Coronary artery (tissue), 2 donors: ENCODE measurements around the gene CYP2U1.
"Not testable (repeated sequence)": the region's sequence is repeated elsewhere in the genome, so short reads cannot be mapped to it uniquely, and the experiment has no call there.

ENCODE experiments used
- DNase-seq: peaks from one replicate; pipeline ENCODE4 v3.0.0-alpha.2; 2017; ENCODE audit warnings: low spot score
- H3K27ac ChIP-seq, 2 donors: fragments of 200-600 bp; sonication (generic); one replicate each; pipeline ENCODE4 v1.5.1; 2016 to 2019
- H3K4me3 ChIP-seq: fragments of 200-600 bp; sonication (generic); 2 replicates; pipeline ENCODE4 v1.5.1; 2016; ENCODE audit warnings: mild to moderate bottlenecking, moderate library complexity
- CTCF ChIP-seq: fragments of 200-600 bp; sonication (generic); IDR thresholded peaks from one replicate; pipeline ENCODE4 v1.5.1; 2019; ENCODE audit warnings: antibody characterized with exemption

Gene CYP2U1

GRCh38 chr4:107902715-107903114, 28.6 kb upstream of the CYP2U1 start:
- no peak overlapping the region for H3K27ac ChIP-seq
- no peak overlapping the region for H3K4me3 ChIP-seq
- no peak for TF ChIP-seq CTCF
- DNase-seq = no peak

- not testable (repeated sequence) for H3K27ac ChIP-seq, H3K4me3 ChIP-seq, DNase-seq
These were observed 26.3 kb upstream of the CYP2U1 start for GRCh38 chr4:107905082-107905481.

- DNase-seq = no peak
- Histone ChIP-seq H3K27ac (no peak overlapping the region), H3K4me3 (no peak overlapping the region)
- no peak for TF ChIP-seq CTCF
These were observed 24.8 kb upstream of the CYP2U1 start for GRCh38 chr4:107906458-107907100.

GRCh38 chr4:107908377-107908776, 23.0 kb upstream of the CYP2U1 start:
- DNase-seq = no peak
- no peak for TF ChIP-seq CTCF

GRCh38 chr4:107913283-107913899, 18.0 kb upstream of the CYP2U1 start:
- DNase-seq = no peak
- TF ChIP-seq CTCF = peak; percentile 34
- H3K27ac ChIP-seq = no peak overlapping the region
- H3K4me3 ChIP-seq = no peak overlapping the region

More at GRCh38 chr4:107908377-107908776, 23.0 kb upstream of the CYP2U1 start:
- no peak overlapping the region for H3K27ac ChIP-seq
- H3K4me3 ChIP-seq = no peak overlapping the region

GRCh38 chr4:107915220-107915619, 16.1 kb upstream of the CYP2U1 start:
- H3K4me3 ChIP-seq = no peak overlapping the region
- TF ChIP-seq CTCF = no peak
- H3K27ac ChIP-seq = no peak overlapping the region
- DNase-seq = no peak

- no peak for DNase-seq
- TF ChIP-seq CTCF = no peak
- H3K27ac ChIP-seq = no peak overlapping the region
- no peak overlapping the region for H3K4me3 ChIP-seq
These were observed 14.7 kb upstream of the CYP2U1 start for GRCh38 chr4:107916623-107917022.
